OCI-LY3 (cell line): ENCODE measurements around the gene LARGE1.

Source experiments
- H2AFZ ChIP-seq: fragments of 200-600, 300-600 bp; shearing (Covaris generic); 2 replicates; pipeline ENCODE4 v1.6.0; 2014; ENCODE audit warnings: antibody characterized with exemption, low read depth, low read length
- H3K27ac ChIP-seq: fragments of 200-600, 300-600 bp; sonication (generic); 2 replicates; pipeline ENCODE4 v1.5.1; 2014; ENCODE audit warnings: mild to moderate bottlenecking, low read length, moderate library complexity, mixed read lengths
- H3K27me3 ChIP-seq: fragments of 200-600, 300-600 bp; sonication (generic); 2 replicates; pipeline ENCODE4 v1.6.1; 2014; ENCODE audit warnings: low read depth, low read length, mixed read lengths
- H3K36me3 ChIP-seq: fragments of 200-600, 300-600 bp; sonication (generic); replicated peaks from 2 replicates; pipeline ENCODE3; 2014; ENCODE audit warnings: low read depth, low read length, mixed read lengths
- H3K4me1 ChIP-seq: fragments of 300-600, 200-600 bp; sonication (generic); 2 replicates; pipeline ENCODE4 v1.6.1; 2014; ENCODE audit warnings: low read length, mixed read lengths
- H3K4me2 ChIP-seq: fragments of 200-600, 300-600 bp; sonication (generic); 2 replicates; pipeline ENCODE4 v1.6.1; 2014; ENCODE audit warnings: low read length, mixed read lengths
- H3K4me3 ChIP-seq: fragments of 300-600, 200-600 bp; sonication (generic); 2 replicates; pipeline ENCODE4 v1.5.1; 2014; ENCODE audit warnings: antibody characterized with exemption, mild to moderate bottlenecking, low read length, moderate library complexity
- H3K79me2 ChIP-seq: fragments of 300-600, 200-600 bp; shearing (Covaris generic); 2 replicates; pipeline ENCODE4 v1.6.1; 2014; ENCODE audit warnings: mild to moderate bottlenecking, low read length, mixed read lengths
- H3K9ac ChIP-seq: fragments of 300-600, 200-600 bp; shearing (Covaris generic); 2 replicates; pipeline ENCODE4 v1.6.0; 2014; ENCODE audit warnings: mild to moderate bottlenecking, low read length, moderate library complexity
- H3K9me3 ChIP-seq: fragments of 200-600, 300-600 bp; shearing (Covaris generic); 2 replicates; pipeline ENCODE4 v1.6.1; 2014; ENCODE audit warnings: low read length, mixed read lengths; ENCODE audit not compliant: insufficient read depth
- H4K20me1 ChIP-seq: fragments of 200-600, 300-600 bp; sonication (generic); 2 replicates; pipeline ENCODE4 v1.6.1; 2016; ENCODE audit warnings: low read length, mixed read lengths; ENCODE audit not compliant: insufficient read depth
- CTCF ChIP-seq: fragments of 200-600, 300-600 bp; sonication (generic); IDR thresholded peaks from 2 replicates; pipeline ENCODE4 v1.5.1; 2014; ENCODE audit warnings: antibody characterized with exemption, low read length, low read depth
- EZH2phosphoT487 ChIP-seq: fragments of 200-600 bp; shearing (Covaris generic); IDR thresholded peaks from 2 replicates; pipeline ENCODE4 v1.6.1; 2018; ENCODE audit warnings: antibody characterized with exemption, mixed run types, low read depth

Gene LARGE1

GRCh38 chr22:33776491-33776890 is 143.8 kb downstream of the LARGE1 start:
- Histone ChIP-seq H3K9me3 (no peaks in the 10 kb centered on the region), H3K79me2 (peaks cover 54% of the 10 kb centered on the region), H3K27me3 (no peaks in the 10 kb centered on the region), H3K36me3 (no peaks in the 10 kb centered on the region), H3K4me1 (no peaks in the 10 kb centered on the region), H3K4me2 (no peak overlapping the region), H2AFZ (no peak overlapping the region), H3K4me3 (no peak overlapping the region), H3K27ac (no peak overlapping the region), H4K20me1 (peaks cover 58% of the 10 kb centered on the region), H3K9ac (no peak overlapping the region)
- TF ChIP-seq CTCF, result no peak
- no peak for TF ChIP-seq EZH2phosphoT487

GRCh38 chr22:33774781-33775180 is 145.5 kb downstream of the LARGE1 start:
- no peak overlapping the region for H3K4me3 ChIP-seq
- no peak overlapping the region for H3K27ac ChIP-seq
- H4K20me1 ChIP-seq, result peaks cover 63% of the 10 kb centered on the region
- no peaks in the 10 kb centered on the region for H3K4me1 ChIP-seq
- no peaks in the 10 kb centered on the region for H3K27me3 ChIP-seq
- no peaks in the 10 kb centered on the region for H3K9me3 ChIP-seq
- TF ChIP-seq EZH2phosphoT487, result no peak
- no peak for TF ChIP-seq CTCF
- no peaks in the 10 kb centered on the region for H3K36me3 ChIP-seq
- no peak overlapping the region for H2AFZ ChIP-seq
- H3K4me2 ChIP-seq, result no peak overlapping the region
- peaks cover 40% of the 10 kb centered on the region for H3K79me2 ChIP-seq
- H3K9ac ChIP-seq, result no peak overlapping the region

- H3K4me2 ChIP-seq, result no peak overlapping the region
- peaks cover 74% of the 10 kb centered on the region for H4K20me1 ChIP-seq
- no peak overlapping the region for H3K27ac ChIP-seq
- H3K4me1 ChIP-seq, result no peaks in the 10 kb centered on the region
- TF ChIP-seq EZH2phosphoT487 (no peak), CTCF (no peak)
- peaks cover 48% of the 10 kb centered on the region for H3K79me2 ChIP-seq
- no peak overlapping the region for H3K4me3 ChIP-seq
- no peaks in the 10 kb centered on the region for H3K36me3 ChIP-seq
- H3K9me3 ChIP-seq, result no peaks in the 10 kb centered on the region
- no peaks in the 10 kb centered on the region for H3K27me3 ChIP-seq
- H3K9ac ChIP-seq, result no peak overlapping the region
- no peak overlapping the region for H2AFZ ChIP-seq
These were observed 147.5 kb downstream of the LARGE1 start for GRCh38 chr22:33772745-33773144.

GRCh38 chr22:33771136-33771535 is 149.1 kb downstream of the LARGE1 start:
- Histone ChIP-seq H3K4me1 (no peaks in the 10 kb centered on the region), H3K27me3 (no peaks in the 10 kb centered on the region), H2AFZ (no peak overlapping the region), H3K4me3 (no peak overlapping the region), H4K20me1 (peaks cover 68% of the 10 kb centered on the region), H3K36me3 (no peaks in the 10 kb centered on the region), H3K79me2 (peaks cover 50% of the 10 kb centered on the region), H3K9ac (no peak overlapping the region), H3K9me3 (no peaks in the 10 kb centered on the region), H3K27ac (no peak overlapping the region), H3K4me2 (no peak overlapping the region)
- no peak for TF ChIP-seq EZH2phosphoT487
- no peak for TF ChIP-seq CTCF
